HG03060 (cell line): Measurements from ENCODE around the gene ORC6.
"Not testable (repeated sequence)": the region's sequence is repeated elsewhere in the genome, so short reads cannot be mapped to it uniquely, and the experiment has no call there.

ENCODE experiments used
- ATAC-seq: cut with Tn5 transposase; IDR thresholded peaks from one replicate; pipeline ENCODE4 v1.9.1; 2021; ENCODE audit warnings: low read depth, moderate number of reproducible peaks; ENCODE audit not compliant: unreplicated experiment

ORC6 gene

GRCh38 chr16:46689365-46690280 lies at the start of gene ORC6:
ORC6 (plus strand) TSS chr16:46689659; CDS start chr16:46689706, 47 bp downstream.
- peak; percentile 57 for ATAC-seq

- ATAC-seq: no peak
These were observed 40.8 kb upstream of the ORC6 start for GRCh38 chr16:46648656-46649055.

DNA sequence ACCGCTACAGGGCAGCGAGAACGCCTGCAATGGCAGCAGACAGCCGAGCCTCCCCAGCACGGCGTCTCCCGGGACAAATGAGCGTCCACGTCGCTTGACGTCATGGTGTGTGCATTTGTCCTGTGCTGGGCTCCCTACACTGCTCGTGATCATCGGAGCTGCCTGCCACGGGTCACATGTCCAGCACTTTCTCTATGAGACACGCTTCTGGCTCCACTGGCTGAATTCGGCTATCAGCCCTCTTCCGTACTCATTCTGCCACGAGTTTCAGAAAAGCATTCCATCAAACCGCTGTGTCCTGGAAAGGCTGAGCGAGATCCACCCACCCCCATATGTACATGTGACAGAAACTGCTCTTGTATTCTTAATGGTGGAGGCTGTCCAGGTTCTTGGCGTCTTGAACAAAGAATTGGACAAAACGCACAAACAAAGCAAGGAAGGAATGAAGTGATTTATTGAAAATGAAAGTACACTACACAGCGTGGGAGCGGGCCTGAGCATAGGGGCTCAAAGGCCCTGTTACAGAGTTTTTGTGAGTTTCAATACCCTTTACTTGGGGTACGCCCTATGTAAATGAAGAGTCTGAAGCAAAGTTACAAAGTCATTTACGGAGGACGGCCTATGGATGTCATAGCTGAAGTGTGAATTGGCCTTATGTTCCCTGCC lies 39.7 kb upstream of the ORC6 start:
- no peak for ATAC-seq

- no peak for ATAC-seq
These were observed 39.2 kb upstream of the ORC6 start for GRCh38 chr16:46650254-46650623.

DNA sequence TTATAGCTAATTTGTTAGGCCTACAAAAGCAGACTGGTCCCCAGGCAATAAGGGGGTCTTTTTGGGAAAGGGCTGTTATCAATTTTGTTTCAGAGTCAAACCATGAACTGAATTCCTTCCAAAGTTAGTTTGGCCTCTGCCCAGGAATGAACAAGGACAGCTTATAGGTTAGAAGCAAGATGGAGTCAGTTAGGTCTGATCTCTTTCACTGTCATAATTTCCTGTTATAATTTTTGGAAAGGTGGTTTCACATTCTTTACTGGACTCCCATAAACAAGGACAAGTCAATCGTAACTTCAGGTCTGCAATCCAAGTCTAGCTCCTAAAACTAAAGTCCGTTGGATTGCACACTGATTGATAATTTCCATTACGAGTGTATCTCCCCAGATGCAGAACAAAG lies 38.2 kb upstream of the ORC6 start:
- no peak for ATAC-seq

DNA sequence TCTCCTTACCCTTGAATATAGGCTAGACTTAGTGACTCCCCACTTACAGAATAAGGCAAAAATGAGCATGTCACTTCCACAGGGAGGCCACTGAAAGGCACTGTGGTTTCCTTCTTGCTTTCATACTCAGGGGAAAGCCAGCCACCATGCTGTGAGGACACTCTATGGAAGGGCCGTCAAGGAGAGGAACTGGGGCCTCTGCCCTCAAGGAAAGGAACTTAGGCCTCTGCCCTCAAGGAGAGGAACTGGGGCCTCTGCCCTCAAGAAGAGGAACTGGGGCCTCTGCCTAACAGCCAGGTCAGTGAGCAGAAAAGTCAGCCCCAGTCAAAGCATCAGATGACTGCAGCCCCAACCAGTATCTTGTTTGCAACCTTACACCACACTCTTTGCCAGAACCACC lies 30.5 kb upstream of the ORC6 start:
- peak; percentile 63 for ATAC-seq

DNA sequence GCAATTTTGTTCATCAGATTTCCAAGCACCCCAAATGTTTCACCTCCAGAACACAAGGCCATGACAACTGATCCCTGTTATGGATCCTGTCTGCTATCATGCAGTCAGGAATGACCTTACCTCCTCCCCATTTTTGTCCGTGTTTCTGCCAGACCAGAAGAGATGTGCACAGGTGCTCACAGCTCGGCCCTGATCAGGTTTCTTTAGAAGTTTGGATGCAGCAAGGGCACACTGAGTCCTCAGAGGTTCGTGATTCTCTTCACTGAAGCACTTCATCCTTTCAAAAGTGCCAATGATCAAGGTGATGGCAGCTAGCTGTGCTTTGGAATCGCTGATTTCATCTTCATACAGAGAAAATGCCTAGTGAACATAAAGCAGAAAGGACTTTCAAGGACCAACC lies 27.3 kb upstream of the ORC6 start:
- no peak for ATAC-seq

GRCh38 chr16:46673320-46674013 lies 16.0 kb upstream of the ORC6 start:
- ATAC-seq: no peak

DNA sequence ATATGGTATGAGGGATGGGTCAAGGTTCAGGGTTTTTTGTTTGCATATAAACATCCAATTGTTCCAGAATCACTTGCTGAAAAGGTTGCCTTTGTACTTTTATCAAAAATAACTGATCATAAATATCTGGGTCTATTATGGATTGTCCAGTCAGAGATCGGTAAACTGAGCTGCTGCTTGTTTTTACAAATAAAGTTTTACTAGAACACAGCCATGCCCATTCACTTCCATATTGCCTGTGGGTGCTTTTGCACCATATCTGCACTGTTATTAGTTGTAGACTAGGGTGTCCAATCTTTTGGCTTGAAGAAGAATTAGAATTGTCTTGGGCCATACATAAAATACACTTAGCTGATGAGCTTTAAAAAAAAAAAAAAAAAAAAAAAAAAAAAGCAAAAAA lies 11.5 kb upstream of the ORC6 start:
- ATAC-seq: not testable (repeated sequence)

GRCh38 chr16:46681867-46682266 lies 7.6 kb upstream of the ORC6 start:
- not testable (repeated sequence) for ATAC-seq

- no peak for ATAC-seq
These were observed 2.5 kb upstream of the ORC6 start for GRCh38 chr16:46686815-46687473.

DNA sequence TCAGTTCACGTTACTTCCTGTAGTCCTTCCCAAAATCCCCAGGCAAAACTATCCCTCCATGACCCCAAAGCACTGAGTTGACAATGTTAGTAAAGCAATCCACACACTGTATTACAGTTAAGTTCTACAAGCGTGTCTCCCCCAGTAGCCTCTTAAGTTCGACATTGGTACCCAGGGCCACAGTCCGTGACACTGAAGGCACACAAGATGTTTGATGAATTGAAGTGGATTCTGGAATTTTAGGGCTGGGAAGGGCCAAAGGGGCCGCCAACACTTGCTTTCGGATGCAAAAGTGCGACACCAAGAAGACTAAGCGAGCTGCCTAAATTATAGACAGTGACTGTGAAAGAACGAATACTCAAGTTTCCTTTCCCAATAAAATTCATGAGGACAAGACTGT lies 2.0 kb upstream of the ORC6 start:
- no peak for ATAC-seq

GRCh38 chr16:46688101-46688653 lies 1.3 kb upstream of the ORC6 start:
- no peak for ATAC-seq

DNA sequence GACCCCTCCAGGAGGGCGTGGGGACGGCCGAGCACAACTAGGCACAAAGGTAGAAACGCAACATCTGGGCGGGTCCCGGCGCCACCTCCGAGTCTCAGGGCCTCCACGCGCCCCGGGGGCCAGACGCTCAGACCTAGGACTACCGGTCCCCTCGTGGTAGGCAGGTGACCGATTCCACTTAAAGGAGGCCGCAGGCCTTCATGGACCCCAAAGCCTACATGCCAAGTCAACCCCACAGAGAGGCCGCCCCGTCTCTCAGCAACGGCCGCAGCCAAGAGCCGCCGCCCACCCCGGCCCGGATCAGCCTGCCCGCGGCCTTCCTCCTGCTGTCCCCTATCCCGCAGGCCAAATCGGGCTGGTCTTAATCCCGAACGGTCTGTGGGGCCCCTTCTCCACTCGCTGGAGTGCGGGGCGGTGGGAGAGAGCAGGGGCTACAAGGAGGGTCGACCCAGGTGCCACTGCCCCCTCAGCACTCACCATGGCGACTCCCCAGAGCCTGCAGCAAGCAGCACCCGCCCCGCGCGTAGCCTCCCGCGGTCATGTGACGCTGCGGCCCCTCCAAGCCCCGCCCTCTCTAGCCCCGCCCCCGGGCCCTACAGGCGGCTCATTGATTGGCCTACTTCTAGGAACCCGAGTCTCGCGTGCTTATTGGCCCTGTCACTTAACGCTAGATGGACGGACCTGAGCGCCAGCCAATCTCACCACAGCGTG lies 650 bp upstream of the ORC6 start, which contains the start of gene VPS35:
TSS of gene VPS35 (minus strand) at position 525 of the 711 bp plus-strand sequence. CDS start at position 480, 45 bp downstream.
- peak; percentile 79 for ATAC-seq

- ATAC-seq: no peak
These were observed 1.1 kb downstream of the ORC6 start for GRCh38 chr16:46690281-46691178.

GRCh38 chr16:46691726-46692125 lies 2.3 kb downstream of the ORC6 start:
- no peak for ATAC-seq

DNA sequence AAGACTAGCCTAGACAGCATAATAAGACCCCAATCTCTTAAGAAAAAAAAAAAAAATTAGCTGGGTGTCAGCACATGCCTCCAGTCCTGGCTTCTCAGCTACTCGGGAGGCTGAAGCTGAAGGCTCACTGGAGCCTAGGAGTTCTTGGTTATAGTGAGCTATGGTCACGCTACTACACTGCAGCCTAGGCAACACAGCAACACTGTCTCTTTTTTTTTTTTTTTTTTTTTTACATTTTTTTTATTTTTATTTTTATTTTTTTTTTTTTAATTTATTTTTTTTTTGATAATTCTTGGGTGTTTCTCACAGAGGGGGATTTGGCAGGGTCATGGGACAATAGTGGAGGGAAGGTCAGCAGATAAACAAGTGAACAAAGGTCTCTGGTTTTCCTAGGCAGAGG lies 4.1 kb downstream of the ORC6 start:
- no peak for ATAC-seq

GRCh38 chr16:46695937-46696336 lies 6.5 kb downstream of the ORC6 start:
- ATAC-seq: no peak

- no peak for ATAC-seq
These were observed 7.5 kb downstream of the ORC6 start for GRCh38 chr16:46696957-46697356.
